Measurements from ENCODE around the gene PI4KA.

DNA sequence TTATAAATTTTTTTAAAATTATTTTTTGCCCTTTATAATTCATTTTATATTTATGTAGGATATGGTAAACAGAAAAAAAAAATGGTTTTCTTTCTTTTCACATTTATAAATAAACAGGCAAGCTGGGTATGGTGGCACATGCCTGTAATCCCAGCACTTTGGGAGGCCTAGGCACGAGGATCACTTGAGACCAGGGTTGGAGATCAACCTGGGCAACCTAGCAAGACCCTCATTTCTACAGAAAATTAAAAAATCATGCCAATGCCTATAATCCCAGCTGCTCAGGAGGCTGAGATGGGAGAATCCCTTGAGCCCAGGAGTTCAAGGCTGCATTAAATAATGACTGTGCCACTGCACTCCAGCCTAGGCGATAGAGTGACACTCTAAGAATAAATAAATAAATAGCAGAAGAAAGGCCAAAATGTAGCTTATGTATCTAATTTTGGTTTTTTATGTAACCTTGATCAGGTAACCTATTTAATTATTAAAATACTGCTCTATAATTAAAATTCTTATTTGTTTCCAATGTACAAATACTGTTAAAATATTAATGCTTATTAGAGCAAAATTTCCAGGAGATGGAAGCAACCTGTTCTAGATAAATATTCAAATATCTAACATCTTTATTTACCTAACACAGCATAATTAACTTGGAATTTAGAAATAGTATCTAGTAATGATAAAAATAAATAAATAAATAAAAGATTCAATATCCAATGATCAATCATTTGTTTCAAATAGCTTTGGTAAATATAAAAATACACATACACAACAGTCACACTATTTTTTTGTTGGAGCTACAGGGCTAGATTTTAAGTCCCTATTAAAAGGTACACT is 21.4 kb downstream of the PI4KA start:
- TF ChIP-seq POLR2A (IDR thresholded peaks at IDR 0.05): no peak
- TF ChIP-seq, protein P1, sequence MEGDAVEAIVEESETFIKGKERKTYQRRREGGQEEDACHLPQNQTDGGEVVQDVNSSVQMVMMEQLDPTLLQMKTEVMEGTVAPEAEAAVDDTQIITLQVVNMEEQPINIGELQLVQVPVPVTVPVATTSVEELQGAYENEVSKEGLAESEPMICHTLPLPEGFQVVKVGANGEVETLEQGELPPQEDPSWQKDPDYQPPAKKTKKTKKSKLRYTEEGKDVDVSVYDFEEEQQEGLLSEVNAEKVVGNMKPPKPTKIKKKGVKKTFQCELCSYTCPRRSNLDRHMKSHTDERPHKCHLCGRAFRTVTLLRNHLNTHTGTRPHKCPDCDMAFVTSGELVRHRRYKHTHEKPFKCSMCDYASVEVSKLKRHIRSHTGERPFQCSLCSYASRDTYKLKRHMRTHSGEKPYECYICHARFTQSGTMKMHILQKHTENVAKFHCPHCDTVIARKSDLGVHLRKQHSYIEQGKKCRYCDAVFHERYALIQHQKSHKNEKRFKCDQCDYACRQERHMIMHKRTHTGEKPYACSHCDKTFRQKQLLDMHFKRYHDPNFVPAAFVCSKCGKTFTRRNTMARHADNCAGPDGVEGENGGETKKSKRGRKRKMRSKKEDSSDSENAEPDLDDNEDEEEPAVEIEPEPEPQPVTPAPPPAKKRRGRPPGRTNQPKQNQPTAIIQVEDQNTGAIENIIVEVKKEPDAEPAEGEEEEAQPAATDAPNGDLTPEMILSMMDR (IDR thresholded peaks at IDR 0.05 in 8 of 11, conservative IDR thresholded peaks at IDR 0.05 in 3 of 11): no peak

Measured in spleen (tissue), 7 donors.